Fibroblast of skin of abdomen (primary cell): ENCODE results near the gene B3GNT5.

Source experiments
- DNase-seq: peaks from one replicate; pipeline ENCODE4 v3.0.0-alpha.2; 2013

B3GNT5 gene

DNA sequence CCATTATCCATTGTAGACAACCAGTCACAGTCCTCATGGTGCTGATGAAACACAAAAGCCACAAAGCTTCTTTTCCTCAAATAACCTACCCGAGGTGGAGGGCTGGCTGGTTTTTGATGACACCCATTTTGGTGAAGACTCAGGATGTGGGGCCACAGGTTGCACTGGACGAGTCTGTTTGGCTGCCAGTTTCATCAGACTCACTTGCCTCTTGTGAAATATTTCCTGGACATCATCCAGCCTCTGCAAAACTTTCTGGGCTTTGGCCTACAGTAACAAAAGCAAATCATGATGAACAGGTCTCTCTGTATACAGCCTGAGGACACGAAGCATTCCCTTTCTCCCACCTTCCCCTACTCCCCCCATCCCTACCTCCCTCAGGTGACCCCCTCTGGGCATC, 42.2 kb downstream of the B3GNT5 start:
- peak; percentile 80 for DNase-seq

DNA sequence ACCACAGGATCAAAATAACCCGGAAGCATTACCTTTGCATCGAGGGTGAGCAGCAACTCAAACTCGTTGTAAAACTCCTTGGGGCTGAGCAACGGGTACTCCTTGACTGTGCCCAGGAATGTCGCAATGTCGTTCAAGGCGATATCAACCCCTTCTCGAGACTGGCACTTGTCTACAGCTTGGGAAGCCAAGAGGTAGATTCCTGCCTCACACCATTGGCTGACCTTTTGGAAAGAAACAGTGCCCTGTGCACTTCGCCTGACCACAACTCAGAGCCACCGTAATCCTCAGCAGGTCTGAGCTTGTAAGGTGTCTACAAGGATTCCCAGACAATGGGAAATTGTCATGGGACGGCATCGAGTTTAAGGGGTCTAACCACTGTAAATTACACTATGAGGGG, 43.9 kb downstream of the B3GNT5 start:
- no peak for DNase-seq

- peak; percentile 89 for DNase-seq
Observed at GRCh38 chr3:183298701-183299153, 45.7 kb downstream of the B3GNT5 start.

- DNase-seq, result no peak
Observed at GRCh38 chr3:183299976-183300375, 46.9 kb downstream of the B3GNT5 start.

- DNase-seq, result peak; percentile 61
Observed at GRCh38 chr3:183300996-183301562, 48.0 kb downstream of the B3GNT5 start.

DNA sequence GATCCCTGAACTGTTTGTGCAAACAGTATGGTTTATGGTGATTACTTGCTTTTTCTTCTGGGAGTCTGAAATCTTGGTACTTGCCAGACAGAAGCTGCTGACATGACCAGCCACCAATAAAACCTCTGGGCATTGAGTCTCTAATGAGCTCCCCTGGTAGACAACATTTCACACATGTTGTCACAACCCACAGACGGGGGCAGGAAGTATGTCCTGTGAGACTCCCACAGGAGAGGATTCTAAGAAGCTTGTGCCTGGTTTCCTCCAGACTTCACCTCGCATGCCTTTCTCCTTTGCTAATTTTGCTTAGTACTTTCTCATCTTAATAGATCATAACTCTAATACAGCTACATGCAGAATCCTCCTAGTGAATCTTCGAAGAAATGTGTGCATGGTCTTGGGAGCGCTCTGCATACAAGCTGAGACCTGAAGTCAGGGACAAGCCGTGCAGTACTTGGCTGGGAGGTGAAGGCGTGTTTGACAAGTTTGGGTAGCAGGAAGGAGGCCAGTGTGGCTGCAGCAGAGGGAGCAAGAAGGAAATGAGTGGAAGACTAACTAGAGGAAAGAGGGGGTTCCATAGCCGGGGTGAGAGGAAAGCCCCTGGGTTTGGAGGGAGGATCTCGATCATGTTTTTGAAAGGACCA, 49.0 kb downstream of the B3GNT5 start:
- no peak for DNase-seq

DNA sequence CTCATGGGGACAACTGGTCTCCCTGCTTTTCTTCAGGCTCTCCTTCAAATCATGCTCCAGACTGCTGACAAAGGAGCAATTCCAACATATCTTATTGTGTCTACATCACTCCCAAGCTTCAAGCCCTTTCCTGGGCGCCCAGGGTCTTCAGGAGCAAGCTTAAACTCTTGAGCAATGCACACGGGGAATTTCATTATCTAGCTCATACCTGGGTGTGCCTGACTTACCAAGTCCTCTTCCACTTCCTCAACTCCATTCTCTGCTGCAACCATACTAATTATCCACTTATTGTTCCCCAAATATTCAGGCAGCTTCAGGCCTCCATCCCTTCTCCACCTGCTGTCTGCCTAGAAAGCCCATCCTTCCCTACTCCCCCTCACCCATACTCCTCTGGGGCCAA, 50.6 kb downstream of the B3GNT5 start:
- DNase-seq, result no peak

- peak; percentile 42 for DNase-seq
Observed at GRCh38 chr3:183306798-183307671, 54.0 kb downstream of the B3GNT5 start.

DNA sequence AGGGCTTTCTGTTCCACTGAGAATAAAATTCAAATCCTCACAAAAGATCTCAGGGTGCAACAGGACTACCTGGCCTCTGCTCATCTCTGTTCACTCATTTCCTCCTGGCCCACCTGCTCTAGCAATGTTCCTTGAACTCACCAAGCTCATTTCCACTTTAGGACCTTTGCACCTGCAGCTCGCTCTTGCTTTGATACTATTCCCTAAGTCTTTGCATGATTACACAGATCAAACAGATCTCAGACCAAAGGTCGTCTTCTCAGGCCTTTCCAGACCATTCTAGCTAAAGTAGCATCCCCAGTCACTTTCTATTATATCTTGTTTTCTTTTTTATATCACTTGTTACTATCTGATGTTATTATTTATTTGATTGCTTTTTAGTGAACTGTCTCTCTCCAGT, 54.7 kb downstream of the B3GNT5 start:
- no peak for DNase-seq

DNA sequence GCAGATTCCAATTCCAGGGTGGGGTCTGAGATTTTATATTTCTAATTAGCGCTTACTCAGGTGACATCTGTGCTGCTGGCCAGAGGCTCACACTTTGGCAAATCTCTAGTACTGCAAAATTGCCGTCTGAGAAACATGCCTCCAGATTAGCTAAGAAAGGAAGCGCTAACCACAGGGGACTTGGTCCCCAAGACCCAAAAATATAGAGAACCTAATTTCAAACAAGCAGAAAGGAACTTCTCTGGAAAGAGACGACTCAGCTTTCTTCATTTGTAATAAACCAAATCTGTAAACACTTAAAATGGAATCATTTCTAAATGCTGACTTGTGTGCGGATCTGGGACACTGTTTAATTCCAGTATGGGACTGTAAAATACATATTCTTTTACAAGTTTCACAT, 55.7 kb downstream of the B3GNT5 start:
- DNase-seq, result no peak

GRCh38 chr3:183309276-183309675, 56.2 kb downstream of the B3GNT5 start:
- no peak for DNase-seq

- no peak for DNase-seq
Observed at GRCh38 chr3:183310936-183311335, 57.9 kb downstream of the B3GNT5 start.

- no peak for DNase-seq
Observed at GRCh38 chr3:183312433-183312832, 59.4 kb downstream of the B3GNT5 start.

DNA sequence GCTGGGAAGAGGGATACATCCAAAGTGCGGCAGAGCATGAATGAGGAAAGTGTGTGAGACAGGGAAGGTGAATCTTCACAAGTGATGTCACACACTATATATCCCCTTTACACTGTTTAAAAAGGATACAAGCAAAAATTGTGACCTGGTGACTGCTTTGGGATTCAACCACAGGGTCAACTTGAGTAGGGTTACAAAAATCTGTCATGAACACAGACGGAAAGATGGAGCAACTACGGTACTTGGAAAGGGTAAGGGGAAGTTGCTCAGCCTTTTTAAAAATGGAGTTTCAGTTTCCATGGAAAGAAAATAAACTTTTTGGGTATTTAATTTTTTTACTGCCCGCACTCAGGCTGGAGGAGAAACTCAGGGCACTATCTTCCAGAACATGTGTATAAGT, 60.3 kb downstream of the B3GNT5 start:
- DNase-seq, result no peak

DNA sequence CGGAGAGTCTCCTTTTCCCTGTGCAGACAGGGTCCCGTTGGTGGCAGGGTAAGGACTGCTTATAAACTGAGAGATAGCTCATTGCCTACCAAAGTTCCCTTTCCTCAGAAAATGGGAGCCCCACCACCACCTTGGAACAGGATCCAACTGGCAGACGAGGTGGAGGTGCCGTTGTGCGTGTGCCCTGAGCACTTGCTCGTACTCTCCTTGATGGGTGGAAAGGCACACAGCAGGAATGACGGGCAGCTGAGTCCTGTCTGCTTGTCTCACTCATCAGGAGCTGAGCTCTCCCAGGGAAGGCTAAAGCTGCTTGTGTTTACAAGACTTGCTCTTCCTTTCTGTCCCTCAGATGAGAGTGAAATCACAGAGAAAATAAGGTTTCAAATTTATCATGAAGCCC, 60.7 kb downstream of the B3GNT5 start:
- no peak for DNase-seq

DNA sequence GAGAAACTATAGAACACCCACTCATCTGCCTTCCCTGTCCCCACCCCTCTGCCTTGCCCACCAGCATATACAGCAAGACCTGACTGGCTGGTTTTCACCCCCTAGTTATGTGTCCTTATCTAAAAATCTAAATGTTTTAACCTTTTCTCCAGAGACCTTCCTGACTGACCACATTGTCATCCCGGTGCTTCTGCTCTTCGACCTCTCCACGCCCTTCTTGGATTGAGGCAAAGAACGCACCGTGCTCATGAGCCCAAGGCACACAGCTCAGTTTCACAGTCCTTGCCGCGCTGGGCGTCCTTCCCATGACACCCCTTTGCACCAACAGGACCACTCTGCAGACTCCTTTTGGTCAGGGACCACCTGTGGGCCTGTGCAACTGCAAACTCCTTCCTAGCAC, 62.7 kb downstream of the B3GNT5 start:
- no peak for DNase-seq

DNA sequence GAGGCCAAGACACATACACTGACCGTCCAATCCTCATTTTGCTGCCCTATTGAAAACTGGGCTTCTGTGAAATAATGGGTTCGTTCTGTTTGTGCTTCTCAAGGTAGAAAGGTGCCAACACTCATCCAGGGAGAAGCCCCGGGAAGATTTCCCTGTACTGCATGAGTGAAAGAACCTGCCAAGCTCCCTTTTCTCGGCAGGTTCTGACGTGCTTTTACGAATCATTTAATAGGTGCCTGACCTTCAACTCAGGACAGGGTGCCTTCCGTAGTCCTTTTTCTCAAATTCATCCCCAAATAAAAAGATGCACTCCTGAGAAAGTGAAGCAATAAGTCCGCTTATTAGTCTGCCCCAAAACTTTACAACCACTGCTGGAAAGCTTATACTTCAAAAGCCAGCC, 64.2 kb downstream of the B3GNT5 start:
- DNase-seq, result no peak

DNA sequence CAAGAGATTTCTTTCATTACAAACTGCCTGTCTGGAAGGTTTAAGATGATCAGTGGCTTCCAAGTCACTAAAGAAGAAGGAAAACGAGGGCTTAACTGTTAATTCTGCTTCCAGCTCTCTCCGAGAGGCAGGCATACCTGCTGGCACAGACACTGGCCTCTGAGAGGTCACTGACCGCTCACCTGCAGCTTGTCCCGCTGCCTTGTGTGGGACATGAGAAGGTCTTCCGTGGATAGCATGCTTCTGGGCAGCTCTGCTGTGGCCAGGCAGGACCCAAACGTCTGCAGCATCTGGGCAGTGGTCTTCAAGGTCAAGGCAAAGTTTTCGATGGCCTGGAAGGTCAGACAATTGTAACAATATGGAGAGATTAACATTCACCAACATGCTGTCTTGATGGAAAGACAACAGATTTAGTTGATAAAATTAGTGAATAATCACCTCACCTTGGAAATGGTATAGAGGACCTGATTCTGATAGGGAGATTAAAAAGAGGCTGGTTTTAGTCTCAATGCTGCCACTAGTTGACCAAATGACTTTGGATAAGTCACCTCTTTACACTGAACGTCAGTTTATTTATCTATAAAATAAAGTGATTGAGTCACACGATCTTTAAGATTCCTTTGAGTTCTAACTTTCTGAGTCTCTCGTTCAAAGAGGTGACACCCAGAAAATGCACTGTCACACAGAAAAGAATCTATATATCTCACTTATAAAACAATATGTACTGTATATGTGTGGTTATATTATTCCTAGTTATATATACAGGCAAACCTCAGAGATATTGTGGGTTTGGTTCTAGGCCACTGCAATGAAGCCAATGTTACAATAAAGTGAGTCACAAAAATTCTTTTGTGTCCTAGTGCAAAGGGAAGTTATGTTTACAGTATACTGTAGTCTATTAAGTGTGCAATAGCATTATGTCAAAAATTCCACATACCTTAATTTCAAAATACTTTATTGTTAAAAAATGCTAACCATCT, 65.1 kb downstream of the B3GNT5 start:
- DNase-seq, result peak; percentile 54

DNA sequence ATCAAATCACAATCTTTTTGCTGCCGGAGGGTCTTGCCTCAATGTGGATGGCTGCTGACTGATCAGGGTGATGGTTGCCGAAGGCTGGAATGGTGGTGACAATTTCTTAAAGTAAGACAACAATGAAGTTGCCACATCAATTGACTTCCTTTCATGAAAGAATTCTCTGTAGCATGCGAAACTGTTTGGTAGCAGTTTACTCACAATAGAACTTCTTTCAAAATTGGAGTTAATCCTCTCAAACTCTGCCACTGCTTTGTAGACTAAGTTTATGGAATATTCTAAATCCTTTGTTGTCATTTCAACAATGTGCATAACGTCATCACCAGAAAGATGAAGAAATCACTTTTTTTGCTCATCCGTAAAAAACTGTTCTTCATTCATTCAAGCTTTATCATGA, 65.8 kb downstream of the B3GNT5 start:
- DNase-seq, result no peak

- DNase-seq, result no peak
Observed at GRCh38 chr3:183319371-183319770, 66.3 kb downstream of the B3GNT5 start.
